ENCODE measurements around the gene DCHS1. TPM values are rescaled to one million over a fixed set of nuclear protein-coding genes. Genes with fewer than 3 reads are reported as not detected.

Gene DCHS1
- total and polyA plus RNA-seq, 9 of the 15 experiments (the other 6 are each of a cell fraction or from before 2014, with no cell fraction given): 0.04 to 0.49 (median 0.14) TPM; not detected in 2

DNA sequence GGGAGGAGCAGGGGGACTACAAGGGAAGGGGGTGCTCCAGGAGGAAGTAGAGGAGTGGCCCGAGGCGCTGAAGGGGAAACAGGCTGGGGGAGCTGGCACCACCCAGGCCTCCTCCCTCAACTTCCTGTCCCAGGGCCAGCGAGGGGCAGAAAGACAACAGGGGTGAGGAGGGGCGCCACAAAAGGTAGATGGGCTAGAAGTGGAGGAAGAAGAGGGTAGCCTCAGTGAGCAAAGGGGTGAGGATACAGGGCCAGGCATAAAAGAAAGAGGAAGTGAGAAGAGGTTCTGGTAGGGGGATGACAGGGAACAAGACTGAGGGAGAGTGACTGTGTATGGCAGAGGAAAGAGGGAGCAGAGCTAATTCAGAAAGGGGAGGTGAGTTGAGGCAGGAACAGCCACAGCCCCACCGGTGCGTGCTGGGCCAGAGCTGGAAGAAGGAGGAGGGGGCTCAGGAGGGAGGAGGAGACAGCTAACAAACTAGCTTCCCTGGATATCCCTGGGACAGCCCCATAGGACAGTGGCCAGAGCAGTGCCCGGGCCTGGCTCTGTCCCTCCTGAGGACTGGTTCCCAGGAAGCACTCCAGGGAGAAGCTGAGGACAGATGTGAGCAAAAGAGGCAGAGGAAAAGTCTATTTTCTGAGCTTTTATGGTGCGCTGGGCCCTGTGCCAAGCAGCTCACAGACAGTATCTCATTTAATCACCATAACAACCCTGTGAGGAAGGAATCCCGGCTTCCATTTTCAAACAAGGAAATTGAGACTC, 8.5 kb downstream of the DCHS1 start (continued):
- TF ChIP-seq CC2D1A (IDR thresholded peaks at IDR 0.05) (no peak), MIER1 (IDR thresholded peaks at IDR 0.05; ENCODE audit: low read depth) (no peak), PTRF (tag; IDR thresholded peaks at IDR 0.05) (no peak), PTBP1 (IDR thresholded peaks at IDR 0.05; ENCODE audit: low read depth, low read length) (no peak), FOSL1 (tag; conservative IDR thresholded peaks at IDR 0.05) (no peak), HMGN3 (IDR thresholded peaks at IDR 0.05; ENCODE audit: borderline replicate concordance, extremely low read depth, insufficient read length, low read depth, low read length) (no peak), SAFB (IDR thresholded peaks at IDR 0.05; ENCODE audit: borderline replicate concordance, low read depth, low read length) (no peak), TOE1 (IDR thresholded peaks at IDR 0.05; ENCODE audit: borderline replicate concordance) (no peak), TOE1 (CRISPR knock-in tag; IDR thresholded peaks at IDR 0.05; ENCODE audit: borderline replicate concordance, low read depth) (no peak), SMARCE1 (IDR thresholded peaks at IDR 0.05) (peak; percentile 39; the same call in 1 of the 2 replicates), MXI1 (IDR thresholded peaks at IDR 0.05; ENCODE audit: low read depth, low read length) (no peak)

DNA sequence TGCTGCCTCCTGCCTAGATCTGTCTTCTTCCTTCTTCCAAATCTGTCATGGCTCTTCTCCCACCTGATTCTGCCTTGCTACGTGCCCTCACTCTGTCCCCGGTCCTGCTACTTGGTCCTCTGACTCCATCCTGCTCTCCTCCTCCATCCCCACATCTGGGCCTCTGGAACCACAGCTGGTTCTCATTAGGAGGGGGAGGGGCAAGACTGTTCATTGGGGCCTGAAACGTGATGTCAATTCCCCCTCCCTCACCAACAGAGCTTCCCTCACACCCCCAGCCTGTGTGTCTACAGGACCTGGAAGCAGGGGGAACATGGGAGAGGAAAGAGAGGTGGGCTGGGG, 9.1 kb downstream of the DCHS1 start:
- Histone ChIP-seq H3K36me3 (ENCODE audit: control insufficient read depth, insufficient read depth, low read length) (no peaks in the 10 kb centered on the region), H3K27ac (ENCODE audit: extremely low read depth, low read depth, low read length) (no peak overlapping the region; the same call in 2 of the 3 replicates), H3K9ac (ENCODE audit: insufficient read depth in 1 of 2, low read depth in 2 of 2, low read length in 2 of 2) (peak overlapping the region in 1 of 2 experiments; percentile 13; a peak in 1 of 4 replicates), H3K4me2 (ENCODE audit: insufficient read depth, low read length) (peak overlapping the region; percentile 9; the same call in 1 of the 2 replicates), H2AFZ (ENCODE audit: low read depth, low read length) (peak overlapping the region; percentile 77), H4K20me1 (replicated peaks; ENCODE audit: control insufficient read depth, insufficient read depth, low read length) (no peaks in the 10 kb centered on the region), H3K4me1 (replicated peaks in 1 of 2; ENCODE audit: control insufficient read depth in 2 of 2, insufficient read depth in 2 of 2, low read length in 2 of 2) (peaks cover 21 to 41% of the 10 kb centered on the region in 2 experiments), H3K9me1 (ENCODE audit: control insufficient read depth, insufficient read depth, low read length) (no peaks in the 10 kb centered on the region), H3K27me3 (ENCODE audit: control insufficient read depth in 2 of 2, insufficient read depth in 2 of 2, low read length in 2 of 2) (no peaks in the 10 kb centered on the region; a peak in 1 of 5 replicates), H3K4me3 (no peak overlapping the region), H3K9me3 (replicated peaks; ENCODE audit: control insufficient read depth, insufficient read depth, low read depth, low read length) (no peaks in the 10 kb centered on the region), H3K79me2 (ENCODE audit: control insufficient read depth, insufficient read depth, low read length) (no peaks in the 10 kb centered on the region)
- ChIA-PET POLR2A (interaction anchor here (1.2 kb wide), 1 partner anchor 21 kb away, joined by 4 read pairs; no protein-coding TSS in a partner anchor), CTCF (ENCODE audit: low intra/inter-chr PET ratio) (no interaction called here)
- intact Hi-C loops (cut with micrococcal nuclease) (no loop called here), in situ Hi-C loops (cut with MboI) (no loop called here)
- ATAC-seq (no peak), DNase-seq (ENCODE audit: extremely low read depth in 1 of 4, low spot score in 3 of 4) (no peak), FAIRE-seq (no peak)
- TF ChIP-seq, protein P1, sequence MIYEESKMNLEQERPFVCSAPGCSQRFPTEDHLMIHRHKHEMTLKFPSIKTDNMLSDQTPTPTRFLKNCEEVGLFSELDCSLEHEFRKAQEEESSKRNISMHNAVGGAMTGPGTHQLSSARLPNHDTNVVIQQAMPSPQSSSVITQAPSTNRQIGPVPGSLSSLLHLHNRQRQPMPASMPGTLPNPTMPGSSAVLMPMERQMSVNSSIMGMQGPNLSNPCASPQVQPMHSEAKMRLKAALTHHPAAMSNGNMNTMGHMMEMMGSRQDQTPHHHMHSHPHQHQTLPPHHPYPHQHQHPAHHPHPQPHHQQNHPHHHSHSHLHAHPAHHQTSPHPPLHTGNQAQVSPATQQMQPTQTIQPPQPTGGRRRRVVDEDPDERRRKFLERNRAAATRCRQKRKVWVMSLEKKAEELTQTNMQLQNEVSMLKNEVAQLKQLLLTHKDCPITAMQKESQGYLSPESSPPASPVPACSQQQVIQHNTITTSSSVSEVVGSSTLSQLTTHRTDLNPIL (CRISPR knock-in tag; IDR thresholded peaks at IDR 0.05): no peak
- TF ChIP-seq, protein P2, sequence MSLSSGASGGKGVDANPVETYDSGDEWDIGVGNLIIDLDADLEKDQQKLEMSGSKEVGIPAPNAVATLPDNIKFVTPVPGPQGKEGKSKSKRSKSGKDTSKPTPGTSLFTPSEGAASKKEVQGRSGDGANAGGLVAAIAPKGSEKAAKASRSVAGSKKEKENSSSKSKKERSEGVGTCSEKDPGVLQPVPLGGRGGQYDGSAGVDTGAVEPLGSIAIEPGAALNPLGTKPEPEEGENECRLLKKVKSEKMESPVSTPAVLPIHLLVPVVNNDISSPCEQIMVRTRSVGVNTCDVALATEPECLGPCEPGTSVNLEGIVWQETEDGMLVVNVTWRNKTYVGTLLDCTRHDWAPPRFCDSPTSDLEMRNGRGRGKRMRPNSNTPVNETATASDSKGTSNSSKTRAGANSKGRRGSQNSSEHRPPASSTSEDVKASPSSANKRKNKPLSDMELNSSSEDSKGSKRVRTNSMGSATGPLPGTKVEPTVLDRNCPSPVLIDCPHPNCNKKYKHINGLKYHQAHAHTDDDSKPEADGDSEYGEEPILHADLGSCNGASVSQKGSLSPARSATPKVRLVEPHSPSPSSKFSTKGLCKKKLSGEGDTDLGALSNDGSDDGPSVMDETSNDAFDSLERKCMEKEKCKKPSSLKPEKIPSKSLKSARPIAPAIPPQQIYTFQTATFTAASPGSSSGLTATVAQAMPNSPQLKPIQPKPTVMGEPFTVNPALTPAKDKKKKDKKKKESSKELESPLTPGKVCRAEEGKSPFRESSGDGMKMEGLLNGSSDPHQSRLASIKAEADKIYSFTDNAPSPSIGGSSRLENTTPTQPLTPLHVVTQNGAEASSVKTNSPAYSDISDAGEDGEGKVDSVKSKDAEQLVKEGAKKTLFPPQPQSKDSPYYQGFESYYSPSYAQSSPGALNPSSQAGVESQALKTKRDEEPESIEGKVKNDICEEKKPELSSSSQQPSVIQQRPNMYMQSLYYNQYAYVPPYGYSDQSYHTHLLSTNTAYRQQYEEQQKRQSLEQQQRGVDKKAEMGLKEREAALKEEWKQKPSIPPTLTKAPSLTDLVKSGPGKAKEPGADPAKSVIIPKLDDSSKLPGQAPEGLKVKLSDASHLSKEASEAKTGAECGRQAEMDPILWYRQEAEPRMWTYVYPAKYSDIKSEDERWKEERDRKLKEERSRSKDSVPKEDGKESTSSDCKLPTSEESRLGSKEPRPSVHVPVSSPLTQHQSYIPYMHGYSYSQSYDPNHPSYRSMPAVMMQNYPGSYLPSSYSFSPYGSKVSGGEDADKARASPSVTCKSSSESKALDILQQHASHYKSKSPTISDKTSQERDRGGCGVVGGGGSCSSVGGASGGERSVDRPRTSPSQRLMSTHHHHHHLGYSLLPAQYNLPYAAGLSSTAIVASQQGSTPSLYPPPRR (CRISPR knock-in tag; IDR thresholded peaks at IDR 0.05; ENCODE audit: borderline replicate concordance): no peak
- TF ChIP-seq OTX1 (CRISPR knock-in tag; IDR thresholded peaks at IDR 0.05): 0 out of 2 replicates have a peak, but pooled peaks have one; percentile 15
- BruUV-seq (replicated peaks): no TSS peak
- WGBS (ENCODE audit: insufficient coverage, low coverage, missing lambda C conversion rate): no CpG with 5 or more reads among the region's 3 CpGs

All from K562 (cell line).